Limb (tissue), 2 donors: ENCODE measurements around the gene LAMTOR1.
"Not testable (repeated sequence)": the region's sequence is repeated elsewhere in the genome, so short reads cannot be mapped to it uniquely, and the experiment has no call there.

Experiments
- DNase-seq, 2 donors: peaks; one replicate each; pipeline ENCODE4 v3.0.0-alpha.2; 2016; ENCODE audit errors: extremely low spot score in 2 of 2

The LAMTOR1 gene

DNA sequence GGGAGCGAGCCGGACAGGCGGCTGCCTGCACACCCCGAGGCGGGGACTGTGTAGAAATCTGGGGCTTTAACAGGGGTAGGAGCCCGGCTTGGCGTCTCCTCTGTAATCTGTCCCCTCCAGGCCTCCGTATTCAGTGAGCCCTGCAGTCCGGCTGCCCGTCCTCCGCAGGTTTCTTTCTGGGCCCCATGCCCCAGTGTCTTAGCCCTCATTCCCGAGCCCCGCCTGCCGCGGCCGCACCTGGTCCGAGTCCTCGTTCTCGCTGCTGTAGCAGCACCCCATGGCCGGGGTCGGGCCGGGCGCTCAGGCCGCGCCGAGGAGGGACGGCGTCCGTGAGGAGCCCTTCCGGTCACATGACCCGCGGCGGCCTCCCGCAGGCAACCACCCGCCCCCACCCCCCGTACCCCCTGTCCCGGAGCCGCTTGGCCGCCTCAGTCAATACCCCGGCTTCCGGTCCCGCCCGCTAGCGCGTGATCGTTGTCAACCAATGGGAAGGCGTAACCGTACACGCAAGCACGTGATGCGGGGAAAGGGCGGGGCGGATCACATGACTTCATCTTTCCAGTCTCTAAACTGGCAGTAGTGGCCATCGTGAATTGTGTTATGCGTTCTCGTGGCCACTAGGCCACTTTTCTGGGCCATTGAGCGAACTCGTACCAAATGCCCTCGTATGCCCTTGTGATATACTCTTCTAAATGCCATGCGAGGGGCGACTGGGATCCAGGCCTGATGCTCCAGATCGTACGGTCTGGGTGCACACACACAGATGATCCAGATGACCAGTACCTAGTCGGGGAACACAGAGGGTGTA, at the start of gene LAMTOR1:
TSS of gene LAMTOR1 (minus strand) at position 352 of the 808 bp plus-strand sequence. CDS start at position 279, 73 bp downstream.
- DNase-seq, result peak; percentile 98 to 99

DNA sequence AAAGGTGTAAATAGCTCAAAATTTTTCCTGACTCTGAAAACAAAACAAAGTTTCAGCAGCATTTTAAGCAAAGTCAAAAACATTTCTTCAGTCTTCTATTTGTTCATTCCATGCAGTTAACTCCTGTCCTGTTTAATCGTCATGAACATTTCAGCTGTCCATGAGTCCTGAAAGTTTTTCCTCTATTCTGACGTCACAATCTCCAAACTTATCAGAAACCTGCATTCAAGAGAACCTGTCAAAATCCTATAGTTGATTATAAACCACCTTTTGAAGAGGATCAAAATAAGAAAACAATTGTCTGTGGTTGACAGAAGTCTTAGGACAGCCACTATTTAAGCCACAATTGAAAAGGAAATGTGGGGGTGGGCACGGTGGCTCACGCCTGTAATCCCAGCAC, 47.8 kb upstream of the LAMTOR1 start:
- no peak for DNase-seq

DNA sequence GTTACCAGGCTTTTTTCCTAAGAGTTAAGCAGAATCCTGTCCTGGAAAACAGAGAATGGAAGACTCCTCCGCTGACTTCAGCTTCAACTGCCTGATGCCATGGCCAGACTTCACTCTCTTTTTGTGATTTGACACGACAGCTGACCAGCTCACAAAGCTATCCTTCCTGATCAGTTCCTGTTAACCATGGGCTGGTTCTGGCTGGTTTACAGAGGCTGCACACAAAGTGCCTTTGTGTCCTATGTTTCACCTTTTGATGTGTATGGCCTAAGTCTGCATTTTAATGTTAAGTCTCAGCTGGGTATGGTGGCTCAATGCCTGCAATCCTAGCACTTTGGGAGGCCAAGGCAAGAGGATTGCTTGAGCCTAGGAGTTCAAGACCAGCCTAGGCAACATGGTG, 43.5 kb upstream of the LAMTOR1 start:
- DNase-seq, result no peak

DNA sequence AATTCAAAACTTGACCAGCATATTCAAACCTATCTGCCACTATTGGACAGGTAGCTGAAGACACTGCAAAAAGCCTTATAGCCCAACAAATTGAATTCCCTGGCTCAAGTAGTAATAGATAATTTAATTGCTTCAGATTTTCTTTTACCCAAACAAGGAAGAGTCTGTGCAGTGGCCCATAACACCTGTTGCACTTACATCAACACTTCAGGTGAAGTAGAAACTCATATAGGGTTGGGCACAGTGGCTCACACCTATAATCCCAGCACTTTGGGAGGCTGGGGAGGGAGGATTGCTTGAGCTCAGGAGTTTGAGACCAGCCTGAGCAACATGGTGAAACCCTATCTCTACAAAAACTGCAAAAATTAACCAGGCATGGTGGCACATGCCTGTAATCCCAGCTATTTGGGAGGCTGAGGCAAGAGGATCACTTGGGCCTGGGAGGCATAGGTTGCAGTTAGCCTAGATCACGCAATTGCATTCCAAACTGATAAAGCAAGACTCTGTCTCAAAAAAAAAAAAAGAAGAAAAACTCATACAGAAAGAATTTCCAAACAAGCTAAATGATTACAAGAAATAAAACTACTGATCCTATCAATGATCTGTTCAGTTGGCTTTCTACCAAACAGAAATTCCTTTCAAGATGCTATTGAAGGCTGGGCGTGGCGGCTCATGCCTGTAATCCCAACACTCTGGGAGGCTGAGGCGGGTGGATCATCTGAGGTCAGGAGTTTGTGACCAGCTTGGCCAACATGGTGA, 41.9 kb upstream of the LAMTOR1 start:
- DNase-seq, result no peak

DNA sequence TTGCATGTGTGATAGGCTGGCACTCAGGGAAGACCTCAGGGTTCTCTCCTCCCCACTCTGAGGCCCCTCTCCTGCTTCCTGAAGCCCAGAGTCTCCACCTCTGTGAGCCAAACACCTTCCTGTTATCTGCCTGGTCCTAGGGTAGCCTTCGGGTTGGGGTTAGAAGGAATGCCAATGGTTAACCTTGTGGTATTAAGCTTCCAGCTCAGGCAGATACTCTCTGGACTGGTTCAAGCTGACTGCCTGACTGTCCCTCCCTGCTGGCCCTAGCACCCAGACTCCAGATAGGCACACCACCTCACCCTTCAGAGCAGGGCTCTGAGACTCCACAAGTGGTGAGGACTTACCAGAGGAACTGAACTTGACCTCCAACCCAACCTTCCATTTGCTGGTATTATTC, 39.4 kb upstream of the LAMTOR1 start:
- not testable (repeated sequence) for DNase-seq

DNA sequence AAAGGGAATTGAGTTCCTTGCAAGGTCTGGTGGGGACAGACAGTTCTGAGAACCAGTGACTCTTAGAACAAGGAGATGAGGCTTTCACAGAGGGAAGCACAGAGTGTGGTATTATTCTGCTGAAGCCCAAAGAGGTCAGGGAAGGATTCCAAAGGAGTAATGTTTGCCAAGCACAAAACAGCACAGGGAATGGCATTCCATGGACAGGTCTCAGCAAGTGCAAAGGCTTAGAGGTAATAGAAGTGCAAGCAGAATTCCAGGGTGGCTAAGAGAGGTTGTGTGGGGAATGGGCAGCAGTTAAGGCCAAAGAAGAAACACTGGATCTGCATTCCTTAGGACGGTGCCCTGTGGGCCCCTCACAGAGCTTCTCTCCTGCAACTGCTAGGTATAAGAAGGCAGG, 39.0 kb upstream of the LAMTOR1 start:
- not testable (repeated sequence) for DNase-seq

DNA sequence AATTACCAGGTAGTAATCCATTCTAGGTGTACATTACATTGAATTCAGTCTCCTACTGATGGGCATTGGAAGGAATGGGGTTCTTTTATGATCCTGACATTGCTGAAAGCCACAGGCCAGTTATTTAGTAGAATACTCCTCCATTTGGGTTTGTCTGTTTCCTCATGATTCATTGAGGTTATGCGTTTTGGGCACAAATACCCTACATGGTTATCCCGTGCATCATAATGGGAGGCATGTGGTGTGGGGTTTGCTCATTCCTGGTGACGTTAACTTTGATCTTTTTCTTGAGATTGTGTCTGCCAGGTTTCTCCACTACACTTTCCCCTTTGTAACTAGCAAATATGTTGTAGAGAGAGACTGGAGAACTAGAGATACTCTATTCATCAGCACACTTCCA, 38.0 kb upstream of the LAMTOR1 start:
- no peak for DNase-seq

DNA sequence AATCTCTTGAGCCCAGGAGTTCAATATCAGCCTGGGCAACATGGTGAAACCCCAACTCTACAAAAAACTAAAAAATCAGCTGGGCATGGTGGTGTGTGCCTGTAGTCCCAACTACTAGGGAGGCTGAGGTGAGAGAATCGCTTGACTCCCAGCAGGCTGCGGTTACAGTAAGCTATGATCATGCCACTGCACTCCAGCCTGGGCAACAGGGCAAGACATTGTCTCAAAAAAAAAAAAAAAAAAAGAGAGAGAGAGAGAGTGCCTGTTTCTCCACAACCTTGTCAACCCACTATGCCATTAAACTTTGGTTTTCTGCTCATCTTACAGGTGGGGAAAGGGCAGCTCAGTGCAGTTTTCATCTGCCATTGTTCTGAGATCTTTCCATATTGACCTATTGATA, 37.6 kb upstream of the LAMTOR1 start:
- no peak for DNase-seq

DNA sequence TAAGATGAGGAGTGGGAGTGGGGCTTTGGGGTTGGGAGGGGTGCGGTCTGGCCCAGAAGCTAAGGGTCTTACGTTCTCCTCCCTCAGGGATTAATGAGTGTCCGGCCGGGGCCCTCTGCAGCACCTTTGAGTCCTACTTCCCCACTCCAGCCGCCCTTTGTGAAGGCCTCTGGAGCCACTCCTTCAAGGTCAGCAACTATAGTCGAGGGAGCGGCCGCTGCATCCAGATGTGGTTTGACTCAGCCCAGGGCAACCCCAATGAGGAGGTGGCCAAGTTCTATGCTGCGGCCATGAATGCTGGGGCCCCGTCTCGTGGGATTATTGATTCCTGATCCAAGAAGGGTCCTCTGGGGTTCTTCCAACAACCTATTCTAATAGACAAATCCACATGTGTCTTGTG, 36.4 kb upstream of the LAMTOR1 start:
- no peak for DNase-seq

DNA sequence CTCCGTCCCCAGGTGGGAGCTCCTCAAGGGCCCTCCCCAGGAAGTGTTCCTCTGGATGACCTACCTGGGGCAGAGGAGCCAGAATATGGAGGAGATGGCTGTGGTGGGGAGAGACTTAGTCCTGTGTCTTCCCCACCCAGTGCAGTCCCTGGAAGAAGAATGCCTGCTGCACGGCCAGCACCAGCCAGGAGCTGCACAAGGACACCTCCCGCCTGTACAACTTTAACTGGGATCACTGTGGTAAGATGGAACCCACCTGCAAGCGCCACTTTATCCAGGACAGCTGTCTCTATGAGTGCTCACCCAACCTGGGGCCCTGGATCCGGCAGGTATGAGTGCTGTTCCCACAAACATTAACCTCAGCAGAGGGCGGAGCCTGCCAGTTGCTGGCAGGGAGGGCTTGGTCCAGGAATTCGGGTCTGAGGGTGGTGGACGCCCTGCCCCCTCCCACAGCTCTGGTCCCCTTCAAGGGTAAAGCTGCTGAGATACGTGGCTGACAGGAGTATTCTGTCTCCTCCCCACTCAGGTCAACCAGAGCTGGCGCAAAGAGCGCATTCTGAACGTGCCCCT, 35.8 kb upstream of the LAMTOR1 start:
- DNase-seq, result no peak

DNA sequence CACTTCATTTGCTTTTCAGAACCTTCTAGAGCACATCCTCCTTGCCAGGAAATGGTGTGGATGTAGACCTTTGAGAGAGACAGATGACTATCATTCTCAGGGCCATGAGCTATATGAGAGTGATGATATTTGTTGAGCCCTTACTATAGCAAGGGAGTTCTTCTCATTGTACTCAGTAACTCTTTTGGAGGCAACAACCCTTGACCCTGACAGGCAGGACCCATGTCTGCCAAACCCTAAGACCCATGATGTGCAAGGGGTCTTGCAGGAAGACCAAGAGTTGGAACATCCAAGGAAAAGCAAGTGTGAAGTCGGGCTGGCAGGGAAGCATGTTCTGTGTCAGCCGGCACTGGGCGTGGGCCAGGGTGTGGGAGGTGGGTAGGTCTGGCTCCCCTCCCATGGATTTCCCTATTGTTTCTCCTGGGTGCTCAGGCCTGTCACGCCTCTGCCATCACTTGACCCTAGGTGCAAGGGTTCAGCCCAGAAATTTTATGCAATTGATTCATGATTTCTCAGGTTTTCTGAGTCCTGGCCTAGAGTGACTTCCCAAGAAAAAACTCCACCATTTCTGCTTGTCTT, 33.7 kb upstream of the LAMTOR1 start:
- DNase-seq, result no peak

DNA sequence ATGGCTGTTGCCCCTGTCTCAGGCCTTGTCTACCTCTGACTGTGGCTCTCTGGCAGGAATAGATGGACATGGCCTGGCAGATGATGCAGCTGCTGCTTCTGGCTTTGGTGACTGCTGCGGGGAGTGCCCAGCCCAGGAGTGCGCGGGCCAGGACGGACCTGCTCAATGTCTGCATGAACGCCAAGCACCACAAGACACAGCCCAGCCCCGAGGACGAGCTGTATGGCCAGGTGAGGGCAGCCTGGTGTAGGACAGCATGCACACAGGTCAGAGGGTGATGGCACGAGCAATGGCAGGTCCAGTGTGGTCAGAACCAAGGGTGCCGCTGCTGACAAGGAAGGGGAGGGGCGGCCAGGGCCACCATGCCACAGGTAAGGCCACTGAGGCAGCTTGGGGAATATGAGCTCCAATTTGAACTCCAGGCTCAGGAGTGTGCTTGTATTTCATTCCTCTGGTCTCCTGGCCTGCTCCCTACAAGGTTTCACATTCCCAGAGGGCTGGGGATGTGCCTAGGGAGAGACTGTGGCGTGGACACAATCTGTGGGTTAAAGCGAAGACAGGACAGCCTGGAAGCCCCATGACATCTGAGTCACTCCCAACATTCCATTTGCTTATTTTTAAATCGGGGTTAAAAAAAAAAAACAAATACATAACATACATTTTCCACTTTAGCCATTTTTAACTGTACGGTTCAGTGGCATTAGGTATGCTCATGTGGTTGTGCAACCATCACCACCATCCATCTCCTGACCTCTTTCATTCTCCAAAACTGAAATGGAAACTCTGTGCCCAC, 33.0 kb upstream of the LAMTOR1 start:
- DNase-seq, result no peak

DNA sequence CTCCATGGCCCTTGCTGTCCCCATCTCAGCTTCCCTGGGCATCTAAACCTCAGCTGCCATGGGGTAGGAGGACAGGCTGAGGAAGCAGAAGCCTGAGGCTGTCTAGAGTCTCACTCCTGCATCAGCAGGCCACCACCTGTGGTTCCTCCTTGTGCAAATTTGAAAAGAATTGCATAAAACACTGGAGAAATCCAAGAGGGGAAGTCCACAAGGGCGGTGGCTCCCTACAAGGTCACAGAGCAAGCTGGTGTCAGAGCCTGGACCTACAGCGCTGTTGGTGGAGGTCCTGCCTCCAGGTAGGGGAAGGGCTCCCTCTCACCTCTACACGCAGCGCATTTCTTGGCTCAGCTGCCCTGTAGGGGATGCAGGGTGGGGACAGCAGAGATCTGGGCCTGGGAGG, 32.4 kb upstream of the LAMTOR1 start, which contains the start of gene FOLR3:
TSS of gene FOLR3 (plus strand) at position 253 of the 400 bp plus-strand sequence. CDS start 228 bp downstream, outside the sequence.
- not testable (repeated sequence) for DNase-seq

DNA sequence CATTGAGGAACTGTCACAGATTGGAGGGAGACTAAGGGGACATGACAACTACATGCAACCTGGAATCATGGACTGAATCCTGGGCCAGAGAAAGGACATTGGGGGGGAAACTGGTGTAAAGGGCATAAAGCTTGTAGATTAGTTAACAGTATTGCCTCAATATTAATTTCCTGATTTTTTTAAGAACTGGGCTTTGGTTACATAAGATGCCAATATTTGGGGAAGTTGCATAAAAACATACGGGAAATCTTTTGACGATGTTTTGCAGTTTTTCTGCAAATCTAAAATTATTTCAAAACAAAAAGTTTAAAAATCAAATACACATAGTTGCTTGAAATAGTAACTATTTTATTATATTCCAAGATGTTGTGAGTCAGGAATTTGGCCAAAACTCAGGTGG, 29.5 kb upstream of the LAMTOR1 start:
- DNase-seq, result no peak

DNA sequence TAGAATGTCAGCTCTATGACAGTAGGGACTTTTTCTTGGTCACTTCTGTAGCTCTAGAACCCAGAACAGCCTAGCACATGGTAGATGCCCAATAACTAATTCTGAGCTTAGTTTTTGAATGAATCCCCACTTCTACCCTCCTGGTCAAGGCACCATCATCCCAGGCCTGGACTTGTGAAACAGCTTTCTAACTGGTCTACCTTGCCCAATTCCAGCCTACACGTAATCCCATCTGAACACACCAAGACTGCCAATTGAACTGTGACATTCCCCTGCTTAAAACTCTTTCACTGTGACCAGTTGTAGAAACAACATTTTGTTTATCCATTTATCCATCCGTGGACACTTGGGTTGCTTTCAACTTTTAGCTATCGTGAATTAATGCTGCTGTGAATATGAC, 26.3 kb upstream of the LAMTOR1 start:
- no peak for DNase-seq

DNA sequence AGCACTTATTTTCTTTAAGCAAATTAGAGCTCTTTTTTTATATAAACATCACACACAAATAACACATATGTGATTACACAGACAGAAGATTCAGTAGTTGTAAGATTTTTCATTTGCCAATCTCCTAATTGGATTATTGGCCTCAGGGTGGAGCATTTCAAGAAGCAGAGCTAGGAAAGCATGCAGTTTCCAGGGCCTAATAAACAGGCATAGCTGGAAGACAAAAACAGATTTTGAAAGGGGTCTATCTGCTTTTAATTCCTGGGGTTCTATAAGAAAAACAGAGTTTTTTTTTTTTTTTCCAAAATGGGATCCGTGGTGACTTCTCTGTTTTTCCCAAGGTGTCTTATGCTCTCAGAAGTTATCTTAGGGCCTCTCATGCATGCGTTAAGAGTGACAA, 24.8 kb upstream of the LAMTOR1 start:
- no peak for DNase-seq

DNA sequence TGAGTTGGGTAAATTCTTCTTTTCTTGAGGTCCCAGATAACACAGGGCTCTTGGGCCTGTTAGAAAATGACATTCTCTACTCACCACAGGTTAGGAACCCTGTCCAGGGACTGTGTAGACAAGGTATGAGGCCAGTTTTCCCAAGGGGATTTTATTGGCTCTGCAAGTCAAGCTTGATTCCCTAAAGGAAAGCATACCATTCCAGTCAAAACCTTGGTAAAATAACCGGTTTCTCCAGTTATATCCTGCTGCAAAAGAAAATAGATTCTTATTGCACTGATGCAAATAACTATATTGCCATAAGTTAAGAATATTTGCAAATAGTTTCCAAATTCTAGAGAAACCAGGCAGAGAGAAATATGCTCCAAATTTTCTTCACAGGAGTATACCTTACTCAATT, 22.9 kb upstream of the LAMTOR1 start:
- DNase-seq, result no peak

DNA sequence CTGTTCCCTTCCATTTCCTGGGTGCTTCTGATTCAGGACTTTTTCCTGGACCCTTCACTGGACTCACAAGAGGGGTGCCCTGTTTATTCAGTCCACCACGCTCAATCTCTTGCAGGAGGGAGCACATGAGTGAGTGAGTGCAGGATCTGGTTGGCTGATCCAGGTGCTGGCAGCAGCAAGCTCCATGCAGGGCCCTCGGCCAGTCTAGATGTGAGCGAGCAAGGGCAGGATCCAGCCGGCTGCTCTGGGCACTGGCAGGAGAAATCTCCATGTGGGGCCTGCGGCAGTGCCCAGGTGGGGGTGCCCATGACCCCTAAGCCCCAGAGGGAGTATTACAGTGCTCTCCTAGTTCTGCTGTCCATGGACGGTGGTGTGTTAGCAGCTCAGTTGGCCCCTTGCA, 20.9 kb upstream of the LAMTOR1 start:
- no peak for DNase-seq

DNA sequence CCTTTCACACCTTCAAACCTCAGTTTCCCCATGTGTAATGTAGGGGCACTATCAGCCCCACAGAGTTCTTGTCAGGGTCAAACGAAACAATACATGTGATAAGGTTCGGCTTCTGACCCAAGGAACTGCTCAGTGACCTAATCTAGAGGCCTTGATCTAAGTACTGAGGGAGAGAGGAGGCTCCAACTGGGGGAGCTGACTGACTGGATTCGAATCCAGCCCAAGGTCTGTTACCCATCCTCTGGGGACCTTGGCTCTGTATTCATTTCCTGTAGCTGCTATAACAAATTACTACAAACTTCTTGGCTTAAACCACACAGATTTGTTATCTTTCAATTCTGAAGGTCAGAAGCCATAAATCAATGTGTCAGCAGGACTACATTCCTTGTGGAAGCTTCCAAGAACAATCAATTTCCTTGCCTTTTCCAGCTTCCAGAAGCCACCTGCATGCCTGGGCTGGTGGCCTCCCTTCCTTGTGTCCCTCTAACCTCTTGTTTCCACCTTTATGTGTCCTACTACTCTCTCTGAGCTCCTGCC, 20.1 kb upstream of the LAMTOR1 start:
- DNase-seq, result no peak

DNA sequence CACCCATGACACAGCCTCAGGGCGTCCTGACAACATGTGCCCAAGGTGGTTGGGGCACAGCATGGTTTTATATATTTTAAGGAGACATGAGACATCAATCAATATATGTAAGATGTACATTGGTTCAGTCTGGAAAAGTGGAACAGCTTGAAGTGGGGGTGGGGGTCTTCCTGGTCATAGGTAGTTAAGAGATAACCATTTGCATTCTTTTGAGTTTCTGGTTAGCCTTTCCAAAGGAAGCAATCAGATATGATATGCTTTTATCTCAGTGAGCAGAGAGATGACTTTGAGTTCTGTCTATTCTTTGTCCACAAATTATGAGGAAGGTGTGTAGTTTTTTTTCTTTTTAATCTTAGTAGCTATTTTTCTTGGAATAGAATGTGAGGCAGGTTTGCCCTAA, 19.5 kb upstream of the LAMTOR1 start:
- no peak for DNase-seq

DNA sequence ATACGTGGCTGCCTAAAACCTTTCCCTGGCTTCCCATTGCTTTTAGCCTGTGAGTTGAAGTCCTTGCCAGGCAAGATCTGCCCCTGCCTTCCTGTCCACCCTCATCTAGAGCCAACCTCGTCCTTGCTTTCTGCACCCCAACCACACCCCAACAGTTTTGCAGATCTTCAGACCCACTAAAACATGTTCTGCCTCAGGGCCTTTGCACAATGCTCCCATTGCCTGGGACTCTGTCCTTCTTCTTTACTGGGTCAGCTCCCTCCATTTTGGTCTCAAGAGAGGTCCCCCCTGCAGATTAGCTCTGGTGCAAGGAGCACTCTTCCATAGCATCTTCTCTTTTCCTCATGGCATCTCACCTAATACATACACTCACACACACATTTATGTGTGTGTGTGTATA, 17.8 kb upstream of the LAMTOR1 start:
- no peak for DNase-seq
